Trophoblast cell (in vitro differentiated cells and primary cell): Measurements from ENCODE around the gene SDK2.

ENCODE experiments used
- DNase-seq, 2 donors: peaks; one replicate each; pipeline ENCODE4 v3.0.0-alpha.2; 2016
- H2AFZ ChIP-seq: 2 replicates; pipeline ENCODE4 v1.6.1; 2013; ENCODE audit warnings: low read length, moderate library complexity, mild to moderate bottlenecking; ENCODE audit not compliant: insufficient read depth, poor library complexity
- H2AK5ac ChIP-seq: 2 replicates; pipeline ENCODE4 v1.6.1; 2013; ENCODE audit warnings: mild to moderate bottlenecking, low read length
- H2BK120ac ChIP-seq: 2 replicates; pipeline ENCODE4 v1.6.1; 2013; ENCODE audit warnings: low read length, mild to moderate bottlenecking, moderate library complexity; ENCODE audit not compliant: insufficient read depth, poor library complexity
- H2BK12ac ChIP-seq: 2 replicates; pipeline ENCODE4 v1.6.1; 2013; ENCODE audit warnings: mild to moderate bottlenecking, low read length, moderate library complexity
- H2BK5ac ChIP-seq: 2 replicates; pipeline ENCODE4 v1.6.1; 2013; ENCODE audit warnings: low read length, low read depth, moderate library complexity, mild to moderate bottlenecking; ENCODE audit not compliant: poor library complexity
- H3K14ac ChIP-seq: 2 replicates; pipeline ENCODE4 v1.6.1; 2013; ENCODE audit warnings: mild to moderate bottlenecking, low read length
- H3K18ac ChIP-seq: 2 replicates; pipeline ENCODE4 v1.6.1; 2013; ENCODE audit warnings: mild to moderate bottlenecking, low read length
- H3K23ac ChIP-seq: 2 replicates; pipeline ENCODE4 v1.6.1; 2013; ENCODE audit warnings: low read length
- H3K27ac ChIP-seq: 2 replicates; pipeline ENCODE4 v1.5.1; 2013; ENCODE audit warnings: low read depth, mild to moderate bottlenecking, inconsistent platforms, low read length, moderate library complexity
- H3K27me3 ChIP-seq: 2 replicates; pipeline ENCODE4 v1.6.1; 2013; ENCODE audit warnings: inconsistent platforms, mild to moderate bottlenecking, low read length, moderate library complexity; ENCODE audit not compliant: insufficient read depth
- H3K36me3 ChIP-seq, 2 experiments: 1 replicate in 1 of 2; 2 replicates in 1 of 2; pipeline ENCODE4 v1.6.1; 2013; ENCODE audit warnings: low read length in 2 of 2, mild to moderate bottlenecking in 2 of 2, moderate library complexity in 1 of 2; ENCODE audit not compliant: insufficient read depth in 2 of 2, control insufficient read depth in 1 of 2
- H3K4ac ChIP-seq: 2 replicates; pipeline ENCODE4 v1.6.1; 2013; ENCODE audit warnings: low read depth, mild to moderate bottlenecking, low read length, moderate library complexity
- H3K4me1 ChIP-seq, 2 experiments: 1 replicate in 1 of 2; 2 replicates in 1 of 2; pipeline ENCODE4 v1.6.1; 2013; ENCODE audit warnings: low read length in 2 of 2, mild to moderate bottlenecking in 2 of 2, moderate library complexity in 1 of 2; ENCODE audit not compliant: insufficient read depth in 2 of 2, control insufficient read depth in 1 of 2
- H3K4me2 ChIP-seq: 2 replicates; pipeline ENCODE4 v1.6.1; 2013; ENCODE audit warnings: inconsistent platforms, mild to moderate bottlenecking, low read length, moderate library complexity
- H3K4me3 ChIP-seq: 2 replicates; pipeline ENCODE4 v1.5.1; 2013; ENCODE audit warnings: mild to moderate bottlenecking, low read depth, low read length, inconsistent platforms
- H3K79me1 ChIP-seq: one replicate; pipeline ENCODE4 v1.6.1; 2013; ENCODE audit warnings: low read length
- H3K79me2 ChIP-seq: 2 replicates; pipeline ENCODE4 v1.6.1; 2013; ENCODE audit warnings: low read length, mild to moderate bottlenecking; ENCODE audit not compliant: control insufficient read depth, insufficient read depth, poor library complexity
- H3K9ac ChIP-seq: 2 replicates; pipeline ENCODE4 v1.6.1; 2013; ENCODE audit warnings: mild to moderate bottlenecking, low read length
- H3K9me3 ChIP-seq: 2 replicates; pipeline ENCODE4 v1.6.1; 2013; ENCODE audit warnings: low read depth, mild to moderate bottlenecking, control low read depth, inconsistent platforms, low read length; ENCODE audit not compliant: insufficient read depth
- H4K12ac ChIP-seq: 2 replicates; pipeline ENCODE4 v1.6.1; 2013; ENCODE audit warnings: low read depth, mild to moderate bottlenecking, low read length, moderate library complexity
- H4K8ac ChIP-seq: 2 replicates; pipeline ENCODE4 v1.6.1; 2013; ENCODE audit warnings: low read depth, mild to moderate bottlenecking, low read length, moderate library complexity
- H4K91ac ChIP-seq: one replicate; pipeline ENCODE4 v1.6.1; 2013; ENCODE audit warnings: low read depth, mild to moderate bottlenecking, low read length, moderate library complexity
- WGBS: extraction: QIAGEN DNeasy Blood & Tissue Kit; methylation state at CpG from one replicate; pipeline ENCODE4 v1.1.7; 2013; ENCODE audit warnings: missing lambda C conversion rate; ENCODE audit not compliant: insufficient read length, insufficient coverage; ENCODE audit errors: extremely low coverage; 5-methylcytosine and 5-hydroxymethylcytosine counted together

The SDK2 gene

GRCh38 chr17:73623818-73624217, 20.4 kb downstream of the SDK2 start:
- Histone ChIP-seq H4K91ac (peak overlapping the region; percentile 42), H3K4me1 (peaks cover 35 to 36% of the 10 kb centered on the region in 2 experiments), H3K18ac (no peak overlapping the region), H4K8ac (no peak overlapping the region), H3K23ac (no peak overlapping the region), H2BK120ac (peak overlapping the region; percentile 56), H2BK5ac (peak overlapping the region; percentile 46), H2BK12ac (no peak overlapping the region), H3K79me1 (peaks cover 18% of the 10 kb centered on the region), H3K79me2 (peaks cover 3% of the 10 kb centered on the region), H3K27ac (peak overlapping the region; percentile 42), H3K36me3 (no peaks in the 10 kb centered on the region), H3K14ac (peak overlapping the region; percentile 14), H3K4ac (no peak overlapping the region), H2AK5ac (no peak overlapping the region), H2AFZ (no peak overlapping the region), H3K9ac (no peak overlapping the region), H4K12ac (no peak overlapping the region), H3K27me3 (no peaks in the 10 kb centered on the region), H3K4me2 (no peak overlapping the region), H3K9me3 (no peaks in the 10 kb centered on the region), H3K4me3 (no peak overlapping the region)
- no CpG with 5 or more reads among the region's 3 CpGs for WGBS
- no peak for DNase-seq

GRCh38 chr17:73623247-73623646, 21.0 kb downstream of the SDK2 start:
- peak overlapping the region; percentile 39 for H2AK5ac ChIP-seq
- H3K9me3 ChIP-seq: peaks cover 2% of the 10 kb centered on the region
- no peak overlapping the region for H3K4ac ChIP-seq
- H2AFZ ChIP-seq: no peak overlapping the region
- H3K79me1 ChIP-seq: peaks cover 14% of the 10 kb centered on the region
- H3K4me3 ChIP-seq: no peak overlapping the region
- no peak overlapping the region for H3K18ac ChIP-seq
- H3K27ac ChIP-seq: peak overlapping the region; percentile 32
- H3K4me1 ChIP-seq: peaks cover 31% of the 10 kb centered on the region in 2 experiments
- H4K8ac ChIP-seq: no peak overlapping the region
- H3K27me3 ChIP-seq: no peaks in the 10 kb centered on the region
- H3K36me3 ChIP-seq: no peaks in the 10 kb centered on the region
- no CpG with 5 or more reads among the region's 2 CpGs for WGBS
- peaks cover 3% of the 10 kb centered on the region for H3K79me2 ChIP-seq
- H2BK120ac ChIP-seq: peak overlapping the region; percentile 4
- no peak overlapping the region for H3K23ac ChIP-seq
- H4K91ac ChIP-seq: peak overlapping the region; percentile 59
- no peak overlapping the region for H2BK5ac ChIP-seq
- DNase-seq: no peak
- H4K12ac ChIP-seq: no peak overlapping the region
- no peak overlapping the region for H3K4me2 ChIP-seq
- H3K9ac ChIP-seq: no peak overlapping the region
- H2BK12ac ChIP-seq: peak overlapping the region; percentile 51
- H3K14ac ChIP-seq: no peak overlapping the region

- no peak overlapping the region for H2BK12ac ChIP-seq
- H3K4ac ChIP-seq: no peak overlapping the region
- no peak overlapping the region for H3K23ac ChIP-seq
- no peaks in the 10 kb centered on the region for H3K27me3 ChIP-seq
- H2AK5ac ChIP-seq: no peak overlapping the region
- H2BK120ac ChIP-seq: no peak overlapping the region
- no peak overlapping the region for H3K4me2 ChIP-seq
- no peak overlapping the region for H2AFZ ChIP-seq
- H2BK5ac ChIP-seq: no peak overlapping the region
- no peak overlapping the region for H3K9ac ChIP-seq
- H3K18ac ChIP-seq: no peak overlapping the region
- H3K27ac ChIP-seq: no peak overlapping the region
- H3K36me3 ChIP-seq: no peaks in the 10 kb centered on the region
- H3K14ac ChIP-seq: no peak overlapping the region
- peaks cover 32 to 33% of the 10 kb centered on the region in 2 experiments for H3K4me1 ChIP-seq
- H3K79me2 ChIP-seq: peaks cover 3% of the 10 kb centered on the region
- H4K8ac ChIP-seq: no peak overlapping the region
- no peak for DNase-seq
- H3K9me3 ChIP-seq: peaks cover 2% of the 10 kb centered on the region
- H3K79me1 ChIP-seq: peaks cover 14% of the 10 kb centered on the region
- no peak overlapping the region for H4K91ac ChIP-seq
- WGBS: no CpG with 5 or more reads among the region's 3 CpGs
- no peak overlapping the region for H4K12ac ChIP-seq
- H3K4me3 ChIP-seq: no peak overlapping the region
Measured at GRCh38 chr17:73622381-73622780, 21.9 kb downstream of the SDK2 start.

GRCh38 chr17:73621685-73622084, 22.6 kb downstream of the SDK2 start:
- H4K12ac ChIP-seq: no peak overlapping the region
- no CpG with 5 or more reads among the region's 2 CpGs for WGBS
- no peak overlapping the region for H3K23ac ChIP-seq
- DNase-seq: no peak
- no peak overlapping the region for H3K18ac ChIP-seq
- no peak overlapping the region for H3K27ac ChIP-seq
- no peak overlapping the region for H4K91ac ChIP-seq
- peaks cover 14% of the 10 kb centered on the region for H3K79me1 ChIP-seq
- no peaks in the 10 kb centered on the region for H3K27me3 ChIP-seq
- H3K4ac ChIP-seq: no peak overlapping the region
- no peak overlapping the region for H2BK12ac ChIP-seq
- peaks cover 3% of the 10 kb centered on the region for H3K79me2 ChIP-seq
- H2AK5ac ChIP-seq: no peak overlapping the region
- H4K8ac ChIP-seq: no peak overlapping the region
- H2AFZ ChIP-seq: no peak overlapping the region
- no peak overlapping the region for H3K4me3 ChIP-seq
- no peak overlapping the region for H3K14ac ChIP-seq
- H3K36me3 ChIP-seq: no peaks in the 10 kb centered on the region
- H3K9ac ChIP-seq: no peak overlapping the region
- H3K9me3 ChIP-seq: peaks cover 2% of the 10 kb centered on the region
- no peak overlapping the region for H2BK5ac ChIP-seq
- no peak overlapping the region for H2BK120ac ChIP-seq
- H3K4me1 ChIP-seq: peaks cover 37 to 38% of the 10 kb centered on the region in 2 experiments
- H3K4me2 ChIP-seq: no peak overlapping the region
